ENCODE results near the gene EYA2.

DNA sequence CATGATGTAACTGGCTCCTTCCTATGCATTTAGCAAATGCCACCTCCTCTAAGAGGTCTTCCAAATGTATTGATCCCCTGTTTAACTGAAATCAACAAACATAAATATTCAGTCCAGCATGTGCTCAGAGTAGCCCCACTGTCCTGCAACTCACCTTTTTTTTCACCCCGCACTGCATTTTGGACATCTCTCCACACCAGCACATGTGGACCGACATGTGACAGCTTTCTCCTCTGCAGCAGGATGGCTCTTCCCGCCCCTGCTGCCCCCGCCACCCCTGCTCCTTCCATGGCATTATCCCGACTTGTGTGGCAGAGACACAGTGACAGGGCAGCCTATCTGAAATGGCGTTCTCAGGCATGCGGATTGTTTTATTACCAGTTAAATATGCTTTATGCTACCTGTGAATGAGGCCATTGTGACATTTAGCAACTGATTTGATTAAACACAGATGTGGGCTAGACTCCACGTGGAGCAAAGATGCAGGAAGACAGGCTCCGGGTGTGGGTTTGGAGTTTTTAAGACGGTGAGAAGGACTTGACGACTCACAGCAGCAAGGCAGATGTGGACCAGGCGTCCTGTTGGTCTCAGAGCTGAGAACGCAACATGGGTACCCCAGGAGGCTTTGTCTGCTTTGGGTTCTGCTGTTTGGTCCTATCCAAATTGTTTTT, 161.2 kb downstream of the EYA2 start:
- TF ChIP-seq, protein P1, sequence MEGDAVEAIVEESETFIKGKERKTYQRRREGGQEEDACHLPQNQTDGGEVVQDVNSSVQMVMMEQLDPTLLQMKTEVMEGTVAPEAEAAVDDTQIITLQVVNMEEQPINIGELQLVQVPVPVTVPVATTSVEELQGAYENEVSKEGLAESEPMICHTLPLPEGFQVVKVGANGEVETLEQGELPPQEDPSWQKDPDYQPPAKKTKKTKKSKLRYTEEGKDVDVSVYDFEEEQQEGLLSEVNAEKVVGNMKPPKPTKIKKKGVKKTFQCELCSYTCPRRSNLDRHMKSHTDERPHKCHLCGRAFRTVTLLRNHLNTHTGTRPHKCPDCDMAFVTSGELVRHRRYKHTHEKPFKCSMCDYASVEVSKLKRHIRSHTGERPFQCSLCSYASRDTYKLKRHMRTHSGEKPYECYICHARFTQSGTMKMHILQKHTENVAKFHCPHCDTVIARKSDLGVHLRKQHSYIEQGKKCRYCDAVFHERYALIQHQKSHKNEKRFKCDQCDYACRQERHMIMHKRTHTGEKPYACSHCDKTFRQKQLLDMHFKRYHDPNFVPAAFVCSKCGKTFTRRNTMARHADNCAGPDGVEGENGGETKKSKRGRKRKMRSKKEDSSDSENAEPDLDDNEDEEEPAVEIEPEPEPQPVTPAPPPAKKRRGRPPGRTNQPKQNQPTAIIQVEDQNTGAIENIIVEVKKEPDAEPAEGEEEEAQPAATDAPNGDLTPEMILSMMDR (IDR thresholded peaks at IDR 0.05), result no peak
- no peak for TF ChIP-seq POLR2A (IDR thresholded peaks at IDR 0.05)

Measured in breast epithelium (tissue), 3 donors.